ENCODE data around the gene GP9. TPM values are rescaled to one million over a fixed set of nuclear protein-coding genes. Genes with fewer than 3 reads are reported as not detected.

GP9 gene
- total RNA-seq, 1 experiment from 2014 or later, result not detected

- no CpG with 5 or more reads among the region's 8 CpGs for WGBS (ENCODE audit: extremely low coverage, insufficient read length, low lambda C conversion rate)
- Histone ChIP-seq H3K27me3 (ENCODE audit: insufficient read depth, low read length) (no peaks in the 10 kb centered on the region), H4K8ac (replicated peaks; ENCODE audit: insufficient read length, low read depth, low read length) (no peak overlapping the region), H2BK20ac (ENCODE audit: low read depth, low read length, poor library complexity, severe bottlenecking) (no peak overlapping the region), H3K9me3 (ENCODE audit: control insufficient read depth, low read depth, low read length) (no peaks in the 10 kb centered on the region), H4K20me1 (ENCODE audit: control insufficient read depth, insufficient read depth, insufficient read length) (no peaks in the 10 kb centered on the region), H3K79me1 (ENCODE audit: insufficient read depth, low read depth, low read length, poor library complexity, severe bottlenecking) (no peaks in the 10 kb centered on the region), H2BK12ac (ENCODE audit: insufficient read length, low read depth, low read length) (no peak overlapping the region), H3K23ac (ENCODE audit: insufficient read length, low read depth, low read length) (no peak overlapping the region), H3K18ac (ENCODE audit: insufficient read length, low read depth, low read length) (no peak overlapping the region), H2AK5ac (ENCODE audit: insufficient read length, low read length) (no peak overlapping the region), H3K56ac (ENCODE audit: insufficient read length, low read depth, low read length) (no peak overlapping the region), H2BK5ac (ENCODE audit: insufficient read length, low read length) (no peak overlapping the region), H3K9ac (ENCODE audit: extremely low read depth, insufficient read length, low read length) (no peak overlapping the region), H2BK15ac (ENCODE audit: low read depth, low read length) (no peak overlapping the region), H2AFZ (ENCODE audit: low read length) (no peak overlapping the region), H3K27ac (ENCODE audit: insufficient read length, low read depth, low read length) (no peak overlapping the region), H3K4ac (ENCODE audit: low read depth, low read length) (no peak overlapping the region), H3K4me2 (ENCODE audit: insufficient read depth, insufficient read length, low read length) (no peak overlapping the region), H3K14ac (ENCODE audit: insufficient read depth, low read length) (no peak overlapping the region), H3T11ph (ENCODE audit: low read length) (no peak overlapping the region), H3K23me2 (ENCODE audit: insufficient read length, low read depth, low read length, poor library complexity, severe bottlenecking) (no peaks in the 10 kb centered on the region), H4K91ac (ENCODE audit: insufficient read length, low read depth, low read length) (no peak overlapping the region), H2BK120ac (ENCODE audit: low read depth, low read length, poor library complexity, severe bottlenecking) (no peak overlapping the region), H4K5ac (ENCODE audit: insufficient read length, low read depth, low read length) (no peak overlapping the region), H3K79me2 (ENCODE audit: insufficient read depth, low read length) (no peaks in the 10 kb centered on the region), H3K4me1 (ENCODE audit: insufficient read depth, low read length) (no peaks in the 10 kb centered on the region)
- no peak overlapping the region; a peak in 1 of 7 replicates for H3K27ac Mint-ChIP-seq
- H3K36me3 Mint-ChIP-seq (ENCODE audit: insufficient read depth in 1 of 3, low read depth in 3 of 3), result no peaks in the 10 kb centered on the region
- no peak for DNase-seq
- peaks cover 5% of the 10 kb centered on the region for H3K27me3 Mint-ChIP-seq (ENCODE audit: low read depth)
- H3K4me3 Mint-ChIP-seq, result no peak overlapping the region
- H3K9me3 Mint-ChIP-seq, result peaks cover 0 to 2% of the 10 kb centered on the region in 2 experiments; a peak in 1 of 5 replicates
- H3K4me1 Mint-ChIP-seq, result no peaks in the 10 kb centered on the region
- TF ChIP-seq CTCF (conservative IDR thresholded peaks at IDR 0.05), result no peak
Measured at GRCh38 chr3:129070086-129070885, 9.7 kb downstream of the GP9 start.

Data from H9 (cell line).